NCI-H2227 treated with DMSO at 0.1 percent for 48 hours (cell line): Measurements from ENCODE around the gene SLC25A15.

Experiments used
- DNase-seq: peaks from one replicate; lab custom pipeline; 2025; lab: John Stamatoyannopoulos, UW

The SLC25A15 gene

GRCh38 chr13:40789275-40790153 is at the start of gene SLC25A15:
Gene SLC25A15 (plus strand): TSS chr13:40789611. CDS start chr13:40793227, 3,616 bp downstream.
- DNase-seq = peak; percentile 27

GRCh38 chr13:40749327-40749726 is 40.1 kb upstream of the SLC25A15 start:
- DNase-seq = no peak

GRCh38 chr13:40755082-40755700 is 34.2 kb upstream of the SLC25A15 start:
- DNase-seq = no peak

- no peak for DNase-seq
Measured at GRCh38 chr13:40756042-40756441, 33.4 kb upstream of the SLC25A15 start.

GRCh38 chr13:40758811-40759210 is 30.6 kb upstream of the SLC25A15 start:
- no peak for DNase-seq

- no peak for DNase-seq
Measured at GRCh38 chr13:40762849-40763248, 26.6 kb upstream of the SLC25A15 start.

GRCh38 chr13:40764587-40765403 is 24.6 kb upstream of the SLC25A15 start:
- no peak for DNase-seq

GRCh38 chr13:40765602-40766001 is 23.8 kb upstream of the SLC25A15 start:
- no peak for DNase-seq

GRCh38 chr13:40769970-40770369 is 19.4 kb upstream of the SLC25A15 start:
- no peak for DNase-seq

GRCh38 chr13:40770609-40770933 is 18.8 kb upstream of the SLC25A15 start:
- no peak for DNase-seq

GRCh38 chr13:40770934-40771618 is 18.3 kb upstream of the SLC25A15 start, which contains the start of gene MRPS31:
Gene MRPS31 (minus strand): TSS chr13:40771190. CDS start chr13:40771136, 54 bp downstream.
- DNase-seq = peak; percentile 80

GRCh38 chr13:40772765-40773473 is 16.5 kb upstream of the SLC25A15 start:
- no peak for DNase-seq

- no peak for DNase-seq
Measured at GRCh38 chr13:40774672-40775071, 14.7 kb upstream of the SLC25A15 start.

GRCh38 chr13:40776232-40776631 is 13.2 kb upstream of the SLC25A15 start:
- DNase-seq = no peak

- no peak for DNase-seq
Measured at GRCh38 chr13:40776681-40777165, 12.7 kb upstream of the SLC25A15 start.

GRCh38 chr13:40777166-40777808 is 12.1 kb upstream of the SLC25A15 start:
- peak; percentile 37 for DNase-seq

GRCh38 chr13:40777809-40778175 is 11.6 kb upstream of the SLC25A15 start:
- DNase-seq = no peak

- no peak for DNase-seq
Measured at GRCh38 chr13:40779049-40779448, 10.4 kb upstream of the SLC25A15 start.

GRCh38 chr13:40779796-40780285 is 9.6 kb upstream of the SLC25A15 start:
- DNase-seq = no peak

GRCh38 chr13:40780822-40781401 is 8.5 kb upstream of the SLC25A15 start:
- no peak for DNase-seq
